GM23338 (cell line): ENCODE data around the gene MUC21. TPM values are rescaled to one million over a fixed set of nuclear protein-coding genes. Genes with fewer than 3 reads are reported as not detected.
A peak's percentile ranks its signal among the peaks of the same experiment; 100 is the strongest.

Experiments used
- ATAC-seq: fragments of 200-7000 bp; cut with Tn5 transposase; 3 replicates; pipeline ENCODE4 v1.9.1; 2020
- DNase-seq: peaks from one replicate; pipeline ENCODE4 v3.0.0-alpha.2; 2015; ENCODE audit warnings: low spot score
- H2AFZ ChIP-seq: fragments of 200-600 bp; sonication (generic); 2 replicates; pipeline ENCODE4 v1.8.0; 2016; ENCODE audit warnings: antibody characterized with exemption, mild to moderate bottlenecking, moderate library complexity
- H3F3A ChIP-seq: fragments of 200-600 bp; sonication (generic); replicated peaks from 2 replicates; pipeline ENCODE4 v1.8.0; 2017; ENCODE audit warnings: antibody characterized with exemption, mixed run types, low read depth
- H3K27ac ChIP-seq: fragments of 200-600 bp; sonication (generic); 2 replicates; pipeline ENCODE4 v1.6.1; 2016; ENCODE audit warnings: low read depth
- H3K27me3 ChIP-seq: fragments of 200-600 bp; sonication (generic); 2 replicates; pipeline ENCODE4 v1.8.0; 2016; ENCODE audit warnings: mild to moderate bottlenecking, mixed run types, moderate library complexity; ENCODE audit not compliant: insufficient read depth
- H3K36me3 ChIP-seq: fragments of 200-600 bp; sonication (generic); 2 replicates; pipeline ENCODE4 v1.8.0; 2016; ENCODE audit warnings: mild to moderate bottlenecking; ENCODE audit not compliant: insufficient read depth
- H3K4me1 ChIP-seq: fragments of 200-600 bp; sonication (generic); 2 replicates; pipeline ENCODE4 v1.8.0; 2016; ENCODE audit warnings: mild to moderate bottlenecking, moderate library complexity; ENCODE audit not compliant: insufficient read depth
- H3K4me2 ChIP-seq: fragments of 200-600 bp; sonication (generic); 2 replicates; pipeline ENCODE4 v1.7.1; 2017; ENCODE audit warnings: mixed run types
- H3K4me3 ChIP-seq: fragments of 200-600 bp; sonication (generic); 2 replicates; pipeline ENCODE4 v1.6.1; 2016; ENCODE audit warnings: mixed run types
- H3K79me2 ChIP-seq: fragments of 200-600 bp; sonication (generic); replicated peaks from 2 replicates; pipeline ENCODE4 v1.8.0; 2017; ENCODE audit warnings: mild to moderate bottlenecking; ENCODE audit not compliant: insufficient read depth
- H3K9me2 ChIP-seq: fragments of 200-600 bp; sonication (generic); 2 replicates; pipeline ENCODE4 v1.8.0; 2017; ENCODE audit not compliant: insufficient read depth
- H4K20me1 ChIP-seq: fragments of 200-600 bp; sonication (generic); replicated peaks from 2 replicates; pipeline ENCODE4 v1.8.0; 2017; ENCODE audit warnings: mild to moderate bottlenecking; ENCODE audit not compliant: insufficient read depth
- H3K27ac Mint-ChIP-seq: 2 replicates; pipeline ENCODE4 v1.8.0; 2020; ENCODE audit warnings: inconsistent platforms, mild to moderate bottlenecking, moderate library complexity, mixed read lengths
- H3K27me3 Mint-ChIP-seq: 3 replicates; pipeline ENCODE4 v1.8.0; 2022; ENCODE audit warnings: low read depth, mild to moderate bottlenecking, moderate library complexity, mixed read lengths, inconsistent platforms; ENCODE audit not compliant: insufficient read depth, poor library complexity
- H3K36me3 Mint-ChIP-seq: 3 replicates; pipeline ENCODE4 v1.8.0; 2021; ENCODE audit warnings: low read depth, mild to moderate bottlenecking, inconsistent platforms, moderate library complexity, mixed read lengths
- H3K4me1 Mint-ChIP-seq: 3 replicates; pipeline ENCODE4 v1.8.0; 2020; ENCODE audit warnings: mild to moderate bottlenecking, inconsistent platforms, mixed read lengths
- H3K4me3 Mint-ChIP-seq: 3 replicates; pipeline ENCODE4 v1.8.0; 2021; ENCODE audit warnings: moderate library complexity, mild to moderate bottlenecking, inconsistent platforms, mixed read lengths
- H3K9me3 Mint-ChIP-seq: 3 replicates; pipeline ENCODE4 v1.8.0; 2020; ENCODE audit warnings: moderate library complexity, mild to moderate bottlenecking, inconsistent platforms, mixed read lengths
- CTCF ChIP-seq, 2 experiments: fragments of 200-600 bp in 1 of 2; sonication (generic) in 1 of 2; conservative IDR thresholded peaks; 2 replicates each; pipeline versions ENCODE4 v1.5.1 to v1.6.1; 2016 to 2017; ENCODE audit warnings: antibody characterized with exemption in 2 of 2, low read depth in 2 of 2, mild to moderate bottlenecking in 2 of 2, moderate library complexity in 1 of 2
- ETS1 ChIP-seq: IDR thresholded peaks from 2 replicates; pipeline ENCODE4 v1.6.1; 2016; ENCODE audit warnings: antibody characterized with exemption
- EZH2 ChIP-seq: fragments of 200-600 bp; sonication (generic); IDR thresholded peaks from one replicate; pipeline ENCODE4 v1.8.0; 2017; ENCODE audit warnings: antibody characterized with exemption, mild to moderate bottlenecking, low read depth; ENCODE audit not compliant: unreplicated experiment
- JUNB ChIP-seq: IDR thresholded peaks from one replicate; pipeline ENCODE4 v1.6.1; 2016; ENCODE audit warnings: antibody characterized with exemption; ENCODE audit not compliant: unreplicated experiment
- POLR2AphosphoS5 ChIP-seq: IDR thresholded peaks from 2 replicates; pipeline ENCODE4 v1.6.1; 2016; ENCODE audit warnings: antibody characterized with exemption, low read depth
- REST ChIP-seq: IDR thresholded peaks from one replicate; pipeline ENCODE4 v1.6.1; 2018; ENCODE audit warnings: antibody characterized with exemption; ENCODE audit not compliant: unreplicated experiment
- STAT1 ChIP-seq: IDR thresholded peaks from one replicate; pipeline ENCODE4 v1.6.1; 2016; ENCODE audit warnings: antibody characterized with exemption; ENCODE audit not compliant: unreplicated experiment
- ZNF114 ChIP-seq: fragments of 250-450 bp; sonication (Bioruptor Pico); IDR thresholded peaks from 2 replicates; pipeline ENCODE4 v1.5.0; 2020; ENCODE audit warnings: mild to moderate bottlenecking, moderate library complexity
- ZNF331 ChIP-seq: fragments of 250-450 bp; sonication (Bioruptor Pico); IDR thresholded peaks from 2 replicates; pipeline ENCODE4 v1.5.0; 2020; ENCODE audit warnings: low read depth, mild to moderate bottlenecking, moderate library complexity
- ZNF462 ChIP-seq: fragments of 250-450 bp; sonication (Bioruptor Pico); IDR thresholded peaks from 2 replicates; pipeline ENCODE4 v1.5.0; 2020; ENCODE audit warnings: mild to moderate bottlenecking, moderate library complexity
- polyA plus RNA-seq: library from polyadenylated mRNA; unstranded; fragments of >200 nt; fragmentation: Nextera tagmentation; extraction: Ambion mirVana; gene quantifications from 2 replicates; pipeline ENCODE4 v1.2.1, GENCODE V29; 2016
- total RNA-seq: library from RNA; depleted of rRNA; stranded (reverse); fragments of >200 nt; shearing (Covaris generic); gene quantifications from 2 replicates; pipeline ENCODE4 v1.2.3, GENCODE V29; 2014

Gene MUC21
- total and polyA plus RNA-seq, 2 experiments from 2014 or later, result not detected

GRCh38 chr6:31031095-31031494, 47.6 kb downstream of the MUC21 start (continued):
- TF ChIP-seq ZNF462 (no peak), REST (no peak), EZH2 (no peak), ZNF331 (CRISPR knock-in tag) (no peak), JUNB (no peak), STAT1 (no peak)

GRCh38 chr6:31033075-31033474, 49.6 kb downstream of the MUC21 start:
- no peaks in the 10 kb centered on the region for H3K27me3 ChIP-seq
- H2AFZ ChIP-seq, result 0 out of 2 replicates have a peak overlapping the region, but pooled peaks have one; percentile 28
- Mint-ChIP-seq H3K9me3 (peaks cover 21% of the 10 kb centered on the region), H3K4me3 (no peak overlapping the region), H3K27ac (no peak overlapping the region), H3K4me1 (no peaks in the 10 kb centered on the region), H3K27me3 (peaks cover 7% of the 10 kb centered on the region), H3K36me3 (peaks cover 3% of the 10 kb centered on the region; the same call in 1 of the 3 replicates)
- no peaks in the 10 kb centered on the region for H3K79me2 ChIP-seq
- H3K4me2 ChIP-seq, result no peak overlapping the region
- H3K4me1 ChIP-seq, result no peaks in the 10 kb centered on the region
- ATAC-seq (no peak), DNase-seq (no peak)
- peaks cover 5% of the 10 kb centered on the region; the same call in 1 of the 2 replicates for H3K9me2 ChIP-seq
- no peaks in the 10 kb centered on the region for H3F3A ChIP-seq
- H3K36me3 ChIP-seq, result no peaks in the 10 kb centered on the region
- no peak overlapping the region for H3K4me3 ChIP-seq
- H3K27ac ChIP-seq, result no peak overlapping the region
- no peaks in the 10 kb centered on the region for H4K20me1 ChIP-seq
- TF ChIP-seq ETS1, result no peak
- TF ChIP-seq CTCF (conservative IDR thresholded peaks at IDR 0.05; ENCODE audit: low read depth in 2 of 2), result no peak
- no peak for TF ChIP-seq POLR2AphosphoS5
- TF ChIP-seq ZNF114, result no peak
- no peak for TF ChIP-seq EZH2
